Endothelial cell of umbilical vein (primary cell): ENCODE data around the gene TMPRSS13.

Source experiments
- MYC ChIP-seq: IDR thresholded peaks from one replicate; pipeline ENCODE4 v1.6.1; 2011; ENCODE audit warnings: mild to moderate bottlenecking, low read depth, low read length
- POLR2A ChIP-seq: IDR thresholded peaks from 2 replicates; pipeline ENCODE4 v1.6.1; 2012; ENCODE audit warnings: low read depth, mild to moderate bottlenecking, control low read depth, low read length
- POLR2AphosphoS5 ChIP-seq: IDR thresholded peaks from 2 replicates; pipeline ENCODE4 v1.6.1; 2012; ENCODE audit warnings: low read depth, mild to moderate bottlenecking, control low read depth, low read length, moderate library complexity; ENCODE audit not compliant: insufficient read depth
- TF ChIP-seq, protein P1 (sequence below), 2 donors: IDR thresholded peaks; 1 replicate in 1 of 2; 2 replicates in 1 of 2; pipeline ENCODE4 v1.5.1; 2011; ENCODE audit warnings: low read length in 2 of 2, mild to moderate bottlenecking in 2 of 2, moderate library complexity in 2 of 2, control low read depth in 1 of 2, inconsistent platforms in 1 of 2, low read depth in 1 of 2; ENCODE audit not compliant: insufficient read depth in 1 of 2; ENCODE audit errors: extremely low read depth in 1 of 2
- TF ChIP-seq, protein P2 (sequence below): IDR thresholded peaks from 2 replicates; pipeline ENCODE4 v1.6.1; 2011; ENCODE audit not compliant: insufficient read depth, insufficient read length

DNA sequence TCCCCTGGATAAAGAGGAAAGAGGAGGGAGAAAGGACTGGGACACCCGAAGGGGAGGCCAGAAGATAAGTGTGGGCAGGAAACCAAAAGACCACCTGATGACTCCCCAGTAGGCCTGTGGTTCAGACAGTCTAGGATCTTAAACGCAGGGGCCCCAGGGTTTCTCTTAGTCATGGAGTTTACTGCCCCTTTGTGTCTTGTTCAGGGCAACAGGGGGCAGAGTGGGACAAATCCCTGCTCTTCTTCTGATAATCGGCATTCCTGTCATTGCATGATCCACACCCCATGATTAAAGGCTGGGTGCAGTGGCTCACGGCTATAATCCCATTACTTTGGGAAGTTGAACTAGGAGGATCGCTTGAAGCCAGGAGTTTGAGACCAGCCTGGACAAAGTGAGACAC lies 4.7 kb upstream of the TMPRSS13 start:
- TF ChIP-seq, protein P1, sequence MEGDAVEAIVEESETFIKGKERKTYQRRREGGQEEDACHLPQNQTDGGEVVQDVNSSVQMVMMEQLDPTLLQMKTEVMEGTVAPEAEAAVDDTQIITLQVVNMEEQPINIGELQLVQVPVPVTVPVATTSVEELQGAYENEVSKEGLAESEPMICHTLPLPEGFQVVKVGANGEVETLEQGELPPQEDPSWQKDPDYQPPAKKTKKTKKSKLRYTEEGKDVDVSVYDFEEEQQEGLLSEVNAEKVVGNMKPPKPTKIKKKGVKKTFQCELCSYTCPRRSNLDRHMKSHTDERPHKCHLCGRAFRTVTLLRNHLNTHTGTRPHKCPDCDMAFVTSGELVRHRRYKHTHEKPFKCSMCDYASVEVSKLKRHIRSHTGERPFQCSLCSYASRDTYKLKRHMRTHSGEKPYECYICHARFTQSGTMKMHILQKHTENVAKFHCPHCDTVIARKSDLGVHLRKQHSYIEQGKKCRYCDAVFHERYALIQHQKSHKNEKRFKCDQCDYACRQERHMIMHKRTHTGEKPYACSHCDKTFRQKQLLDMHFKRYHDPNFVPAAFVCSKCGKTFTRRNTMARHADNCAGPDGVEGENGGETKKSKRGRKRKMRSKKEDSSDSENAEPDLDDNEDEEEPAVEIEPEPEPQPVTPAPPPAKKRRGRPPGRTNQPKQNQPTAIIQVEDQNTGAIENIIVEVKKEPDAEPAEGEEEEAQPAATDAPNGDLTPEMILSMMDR (IDR thresholded peaks at IDR 0.05; ENCODE audit: extremely low read depth in 1 of 2, insufficient read depth in 1 of 2, low read depth in 1 of 2, low read length in 2 of 2): no peak
- TF ChIP-seq POLR2A (no peak), POLR2AphosphoS5 (no peak), MYC (no peak)
- TF ChIP-seq, protein P2, sequence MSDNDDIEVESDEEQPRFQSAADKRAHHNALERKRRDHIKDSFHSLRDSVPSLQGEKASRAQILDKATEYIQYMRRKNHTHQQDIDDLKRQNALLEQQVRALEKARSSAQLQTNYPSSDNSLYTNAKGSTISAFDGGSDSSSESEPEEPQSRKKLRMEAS: no peak
